DMS53 (cell line): ENCODE data around the gene UBFD1.
"Not testable (repeated sequence)": the region's sequence is repeated elsewhere in the genome, so short reads cannot be mapped to it uniquely, and the experiment has no call there.

Experiments used
- DNase-seq: peaks from one replicate; lab custom pipeline; 2025; lab: John Stamatoyannopoulos, UW

The UBFD1 gene

DNA sequence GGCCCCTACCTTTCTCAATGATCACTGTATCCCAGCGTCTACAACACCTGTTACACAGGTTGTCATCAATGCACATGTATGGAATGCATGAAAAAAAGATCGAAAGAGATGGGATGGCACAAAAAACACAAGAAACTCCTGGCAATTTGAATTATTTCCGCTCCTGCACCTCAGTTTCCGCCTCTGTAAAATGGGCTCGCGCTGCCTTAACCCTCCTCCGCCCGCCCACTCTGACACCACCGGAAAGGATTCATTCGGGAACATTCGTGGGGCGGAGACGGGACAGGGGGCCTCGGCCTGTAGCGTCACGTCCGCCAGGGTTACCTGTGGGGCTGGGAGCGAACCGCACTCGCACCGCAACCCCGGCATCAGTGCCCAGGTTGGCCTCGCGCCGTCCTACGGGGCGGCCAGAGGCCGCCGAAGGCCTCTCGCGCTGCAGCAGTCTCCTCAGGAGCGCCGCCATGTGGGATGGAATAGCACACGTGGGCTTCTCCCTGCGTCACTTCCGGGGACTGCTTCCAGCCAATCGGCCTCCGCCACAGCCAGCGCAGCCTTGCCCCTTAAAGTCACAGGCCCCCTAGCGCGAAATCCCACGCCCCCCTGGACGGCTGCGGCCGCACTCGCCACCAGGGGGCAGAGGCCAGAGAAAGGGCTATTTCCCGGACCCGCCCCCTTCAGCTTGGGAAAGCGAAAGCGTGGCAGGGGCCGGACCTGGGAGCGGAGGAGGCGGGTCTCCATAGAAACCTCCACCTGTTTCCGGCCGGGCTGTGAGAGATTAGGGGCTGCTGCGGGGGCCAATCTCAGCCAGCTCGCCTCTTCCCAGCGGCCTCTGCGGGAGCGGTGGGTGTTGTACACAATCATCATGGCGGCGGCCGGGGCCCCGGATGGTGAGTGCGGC is at the start of gene UBFD1, which contains the start of gene EARS2:
Gene UBFD1, plus strand, starts transcription at position 847 of the 898 bp plus-strand sequence. Its CDS starts 16 bp downstream, at position 863.
Gene EARS2, minus strand, starts transcription at position 470 of the 898 bp plus-strand sequence. Its CDS starts 7 bp downstream, at position 463.
- peak; percentile 98 for DNase-seq

DNA sequence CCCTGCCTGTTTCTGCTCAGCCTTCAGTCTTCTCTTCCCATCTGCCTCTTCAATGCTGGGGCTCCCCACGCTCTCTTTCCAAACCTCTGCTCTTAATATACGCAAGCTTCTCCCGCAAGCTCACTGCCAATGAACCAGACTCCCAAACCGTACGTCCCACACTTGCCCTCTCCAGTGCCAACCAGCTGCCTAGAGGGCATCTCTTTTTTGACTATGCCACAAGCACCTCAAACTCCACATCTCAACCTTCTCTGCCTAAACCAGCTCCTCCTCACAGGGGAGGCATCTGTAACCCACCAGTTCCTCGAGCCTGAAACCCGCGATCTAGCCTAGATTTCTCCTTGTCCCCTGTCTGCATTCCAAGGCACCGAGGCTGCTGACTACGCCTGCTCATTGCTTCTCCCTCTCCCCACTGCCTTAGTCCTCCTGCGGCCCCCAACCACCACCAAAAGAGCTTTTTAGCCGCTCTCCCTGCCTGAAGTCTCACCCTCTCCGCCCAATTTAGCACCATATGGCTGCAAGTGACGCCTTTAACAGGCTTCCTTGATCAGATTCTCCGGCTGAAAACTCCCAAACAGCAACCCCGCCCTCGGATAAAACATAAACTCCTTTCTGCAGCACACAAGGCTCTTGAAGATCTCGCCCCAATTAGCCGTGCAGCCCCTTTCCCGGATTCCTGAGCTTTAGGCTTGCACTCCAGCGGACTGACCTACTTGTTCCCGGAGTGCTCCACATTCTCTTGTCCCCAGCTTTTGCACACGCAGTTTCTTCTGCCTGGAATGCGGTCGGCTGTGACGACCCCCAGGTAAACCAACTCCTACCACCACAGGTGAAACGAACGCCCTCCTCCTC is 48.7 kb upstream of the UBFD1 start:
- DNase-seq, result peak; percentile 26

DNA sequence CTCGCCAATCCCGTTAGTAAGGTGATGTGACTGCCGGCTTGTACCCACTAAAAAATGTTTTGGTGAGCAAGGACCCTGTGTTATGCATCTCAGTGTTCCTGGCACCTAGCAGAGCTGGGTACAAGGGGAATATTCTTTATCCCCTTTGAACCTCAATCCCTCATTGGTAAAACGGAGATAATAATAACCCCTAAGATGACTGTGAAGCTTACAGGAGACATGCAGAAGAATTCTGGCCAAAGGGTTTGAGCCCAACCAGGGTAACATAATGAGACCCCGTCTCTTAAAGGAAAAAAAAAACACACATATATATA is 48.1 kb upstream of the UBFD1 start:
- DNase-seq, result peak; percentile 28

GRCh38 chr16:23509782-23510163 is 47.8 kb upstream of the UBFD1 start:
- peak; percentile 50 for DNase-seq

DNA sequence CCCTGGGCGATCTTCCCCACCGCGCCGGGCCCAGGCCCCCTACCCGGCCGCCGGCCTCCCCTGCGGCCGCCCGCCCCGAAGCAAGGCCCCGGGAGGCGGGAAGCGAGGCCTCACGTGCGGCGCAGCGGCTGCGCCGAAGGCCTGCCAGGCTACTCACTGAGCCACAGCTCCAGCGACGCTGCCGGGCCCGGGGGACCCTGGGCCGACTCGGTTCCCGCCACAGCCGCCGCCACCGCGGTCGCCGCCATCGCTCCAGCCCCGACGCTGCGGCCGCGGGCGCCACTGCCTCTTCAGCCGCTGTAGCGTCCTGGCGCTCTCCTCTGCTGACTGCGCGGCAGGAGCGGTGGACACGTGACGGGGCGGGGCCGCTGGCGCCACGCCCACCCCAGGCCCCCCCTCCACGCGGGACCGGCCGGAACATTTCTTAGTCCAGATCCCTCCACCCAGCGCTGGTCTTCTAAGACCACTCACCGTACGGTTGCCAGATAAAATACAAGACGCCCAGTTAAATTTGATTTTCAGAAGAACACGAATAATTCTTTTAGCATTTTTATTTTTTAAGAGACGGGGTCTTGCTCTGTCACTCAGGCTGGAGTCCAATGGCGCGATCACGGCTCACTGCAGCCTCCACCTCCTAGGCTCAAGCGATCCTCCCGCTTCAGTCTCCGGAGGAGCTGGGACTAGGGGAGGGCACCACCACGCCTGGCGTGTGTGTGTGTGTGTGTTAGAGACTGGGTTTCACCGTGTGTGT is 47.2 kb upstream of the UBFD1 start, which contains the start of gene GGA2:
Gene GGA2, minus strand, starts transcription at position 331 of the 751 bp plus-strand sequence. Its CDS starts 83 bp downstream, at position 248.
- DNase-seq, result peak; percentile 85

DNA sequence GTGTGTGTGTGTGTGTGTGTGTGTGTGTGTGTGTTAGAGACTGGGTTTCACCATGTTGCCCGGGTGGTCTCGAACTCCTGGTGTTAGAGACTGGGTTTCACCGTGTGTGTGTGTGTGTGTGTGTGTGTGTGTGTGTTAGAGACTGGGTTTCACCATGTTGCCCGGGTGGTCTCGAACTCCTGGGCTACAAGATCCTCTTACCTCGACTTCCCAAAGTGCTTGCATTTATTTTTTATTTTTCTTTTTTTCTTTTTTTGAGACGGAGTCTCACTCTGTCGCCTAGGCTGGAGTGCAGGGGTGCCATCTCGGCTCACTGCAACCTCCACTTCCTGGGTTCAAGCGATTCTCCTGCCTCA is 46.6 kb upstream of the UBFD1 start:
- not testable (repeated sequence) for DNase-seq

DNA sequence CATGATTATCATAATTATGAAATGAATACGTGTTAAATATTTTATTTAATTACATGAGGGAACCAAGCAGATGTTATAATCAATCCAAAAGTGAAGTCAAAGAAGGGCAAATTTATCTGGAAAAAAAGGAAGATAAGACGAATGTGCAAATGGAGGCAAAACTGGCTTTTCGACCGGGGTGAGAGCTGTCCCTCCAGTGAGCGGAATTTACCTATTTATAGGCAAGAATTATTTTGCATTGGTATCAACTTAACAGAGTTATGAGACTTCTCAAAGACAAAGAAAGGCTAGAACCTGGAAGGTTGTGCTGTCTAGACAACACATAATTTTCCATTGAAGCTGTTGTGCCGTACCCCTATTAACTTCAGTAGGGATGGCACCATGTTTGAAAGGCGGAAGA is 45.8 kb upstream of the UBFD1 start:
- no peak for DNase-seq

DNA sequence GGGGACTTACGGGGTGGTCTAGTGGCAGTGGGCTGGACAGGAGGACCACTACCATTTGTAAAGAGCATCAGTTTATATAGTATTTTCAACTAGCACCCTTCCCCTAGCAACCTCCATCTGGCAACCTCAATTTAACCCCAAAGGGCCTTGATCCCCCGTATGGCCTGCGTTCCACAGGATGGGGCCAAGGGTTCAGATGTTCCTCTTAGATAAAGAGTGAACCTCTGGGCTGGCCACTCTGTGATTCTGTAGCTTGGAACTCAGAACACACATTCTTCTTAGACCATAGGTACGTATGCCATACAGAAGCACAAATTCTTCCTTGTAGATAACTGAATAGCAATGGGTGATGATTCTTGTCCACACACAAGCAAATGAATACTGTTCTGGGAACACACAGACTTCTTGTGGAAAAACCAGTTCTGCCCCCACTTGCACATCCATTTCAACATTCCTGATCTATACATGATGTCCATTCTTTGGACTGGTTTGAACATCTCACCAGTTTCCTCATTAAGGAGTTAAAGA is 45.3 kb upstream of the UBFD1 start:
- peak; percentile 7 for DNase-seq

DNA sequence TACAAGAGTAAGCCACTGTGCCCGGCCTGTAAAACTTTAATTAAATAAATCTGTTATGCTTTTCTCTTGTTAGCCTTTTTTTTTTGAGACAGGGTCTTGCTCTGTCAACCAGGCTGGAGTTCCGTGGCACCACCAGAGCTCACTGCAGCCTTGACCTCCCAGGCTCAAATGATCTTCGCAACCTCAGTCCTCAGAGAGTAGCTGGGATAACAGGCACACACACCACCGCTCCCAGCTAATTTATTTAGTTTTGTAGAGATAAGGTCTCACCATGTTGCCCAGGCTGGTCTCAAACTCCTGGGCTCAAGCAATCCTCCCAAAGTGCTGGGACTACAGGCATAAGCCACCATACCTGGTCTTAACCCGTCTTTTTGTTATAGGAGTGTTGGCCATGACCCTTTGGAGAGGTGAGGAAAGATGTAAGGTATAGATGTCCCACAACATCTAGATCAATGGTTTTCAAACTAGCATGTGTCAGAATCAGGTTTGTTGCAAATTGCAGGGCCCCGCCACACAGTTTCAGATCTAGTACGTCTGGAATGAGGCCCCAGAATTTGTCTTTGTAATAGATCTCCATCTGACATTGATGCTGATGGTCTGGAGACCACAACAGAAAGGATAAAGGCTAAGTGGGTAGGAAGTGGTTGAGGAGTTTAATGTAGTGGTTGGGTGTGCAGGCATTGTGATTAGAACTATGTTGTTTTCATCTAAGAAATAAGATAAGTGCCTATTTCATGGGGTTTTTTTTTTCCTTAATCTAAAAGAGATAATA is 43.0 kb upstream of the UBFD1 start:
- no peak for DNase-seq

DNA sequence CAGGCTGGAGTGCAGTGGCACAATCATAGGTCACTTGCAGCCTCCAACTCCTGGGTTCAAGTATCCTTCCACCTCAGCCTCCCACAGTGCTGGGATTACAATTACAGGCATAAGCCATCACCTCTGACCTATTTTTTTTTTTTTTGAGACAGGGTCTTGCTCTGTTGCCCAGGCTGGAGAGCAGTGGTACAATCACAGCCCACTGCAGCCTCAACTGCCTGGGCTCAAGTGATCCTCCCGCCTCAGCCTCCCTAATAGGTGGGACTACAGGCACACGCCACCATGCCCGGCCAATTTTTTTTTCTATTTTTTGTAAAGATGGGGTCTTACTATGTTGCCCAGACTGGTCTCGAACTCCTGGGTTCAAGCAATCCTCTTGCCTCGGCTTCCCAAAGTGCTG is 41.6 kb upstream of the UBFD1 start:
- DNase-seq, result no peak

DNA sequence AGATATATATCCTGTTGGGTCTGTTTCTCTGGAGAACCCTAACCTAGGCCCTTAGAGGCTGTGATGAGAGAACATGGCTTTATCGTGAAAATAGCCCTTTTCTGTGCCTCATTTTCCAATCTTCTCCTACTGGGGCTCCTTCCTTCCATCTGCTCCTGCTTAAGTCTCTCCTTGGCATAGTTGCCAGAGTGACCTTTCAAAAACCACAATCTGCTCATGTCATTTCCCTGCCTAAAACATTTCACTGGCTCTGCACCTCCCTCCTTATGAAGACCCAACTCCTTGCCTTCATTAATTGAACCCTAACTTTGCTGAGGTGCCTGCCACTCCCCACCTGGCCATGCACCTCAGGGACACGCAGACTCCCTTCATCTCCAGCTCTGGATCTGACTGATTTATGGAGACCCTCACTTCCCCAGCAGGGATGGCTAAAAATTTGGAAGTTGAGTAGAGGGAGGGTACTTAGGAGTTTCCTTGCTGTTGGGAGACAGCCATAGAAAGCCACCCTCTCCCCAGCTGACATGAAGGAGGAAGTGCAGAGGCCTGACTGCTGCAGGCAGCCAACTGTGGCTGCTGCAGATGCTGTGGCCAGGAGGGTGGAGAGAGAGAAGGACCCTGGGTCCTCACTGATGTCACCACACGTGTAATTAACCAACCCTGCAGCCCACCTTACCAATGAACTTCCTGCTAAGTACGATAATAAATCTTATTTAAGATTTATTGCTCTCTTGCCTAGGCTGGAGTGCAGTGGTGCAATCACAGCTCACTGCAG is 41.0 kb upstream of the UBFD1 start:
- no peak for DNase-seq

DNA sequence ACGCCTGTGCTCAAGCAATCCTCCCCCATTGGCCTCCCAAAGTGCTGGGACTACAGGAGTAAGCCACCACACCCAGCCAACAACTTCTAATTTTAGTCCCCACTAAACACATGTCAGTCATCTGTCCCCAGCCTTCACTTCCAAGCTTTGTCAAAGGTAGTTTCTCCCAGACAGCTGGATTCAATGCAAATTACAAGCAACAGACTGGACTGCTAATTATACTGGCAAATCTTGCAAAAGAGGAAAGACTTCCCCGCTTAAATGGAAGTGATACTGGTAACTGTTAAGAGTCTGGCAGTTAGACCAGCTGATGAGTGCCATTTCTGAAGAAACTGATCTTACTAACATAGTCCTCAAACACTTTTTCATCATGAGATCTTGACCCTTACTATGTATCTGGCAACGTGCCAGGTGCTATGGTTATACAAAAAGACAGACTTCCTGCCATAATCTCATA is 39.1 kb upstream of the UBFD1 start:
- DNase-seq, result peak; percentile 9

DNA sequence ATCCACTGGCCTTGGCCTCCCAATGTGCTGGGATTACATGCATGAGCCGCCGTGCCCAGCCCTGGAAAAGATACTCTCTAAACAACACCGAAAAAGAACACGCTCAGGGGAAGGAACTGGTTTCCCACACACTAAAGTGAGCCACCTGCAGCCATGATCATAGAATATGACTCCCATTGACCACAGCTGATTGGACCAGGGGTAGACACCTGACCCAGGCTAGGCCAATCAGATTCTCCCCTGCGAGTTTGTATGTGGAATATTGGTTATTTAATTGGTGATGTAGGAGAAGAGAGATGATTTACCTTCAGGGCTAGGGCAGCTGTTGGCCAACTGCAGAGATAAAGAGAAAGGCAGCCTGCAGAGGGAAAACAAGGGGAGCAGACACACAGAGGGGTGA is 38.2 kb upstream of the UBFD1 start:
- DNase-seq, result no peak

DNA sequence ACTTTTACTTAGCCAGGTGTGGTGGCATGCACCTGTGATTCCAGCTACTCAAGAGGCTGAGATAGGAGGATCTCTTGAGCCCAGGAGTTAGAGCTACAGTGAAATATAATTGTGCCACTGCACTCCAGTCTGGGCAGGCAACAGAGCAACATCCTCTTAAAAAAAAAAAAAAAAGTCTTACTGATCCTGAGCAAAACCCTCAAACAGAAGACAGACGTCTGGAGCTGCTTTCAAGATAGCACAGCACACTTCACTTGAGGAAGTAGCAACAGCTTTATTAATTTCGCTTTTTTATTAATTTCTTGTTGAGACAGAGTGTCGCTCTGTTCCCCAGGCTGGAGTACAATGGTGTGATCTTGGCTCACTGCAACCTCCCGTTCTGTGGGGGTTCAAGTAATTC is 37.0 kb upstream of the UBFD1 start:
- no peak for DNase-seq

- DNase-seq, result no peak
These were observed 36.3 kb upstream of the UBFD1 start for GRCh38 chr16:23521037-23521743.

DNA sequence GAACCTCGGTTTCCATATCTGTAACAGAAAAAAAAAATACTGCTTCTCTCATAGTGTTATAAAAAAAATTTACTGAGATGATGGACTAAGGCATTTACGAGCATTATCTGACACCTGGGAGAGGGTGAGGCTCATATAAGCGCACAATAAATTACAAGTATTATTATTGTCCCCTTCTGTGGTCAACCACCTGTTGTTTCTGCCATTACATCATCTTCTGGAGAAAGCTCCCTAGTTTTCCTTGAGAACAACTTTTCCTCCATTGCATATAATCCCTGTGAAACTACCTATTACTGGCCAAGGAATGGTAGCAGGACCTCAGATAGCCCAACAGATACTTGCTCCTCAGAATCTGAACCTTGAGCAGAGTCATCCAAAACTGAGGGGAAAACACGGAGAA is 35.6 kb upstream of the UBFD1 start:
- no peak for DNase-seq

DNA sequence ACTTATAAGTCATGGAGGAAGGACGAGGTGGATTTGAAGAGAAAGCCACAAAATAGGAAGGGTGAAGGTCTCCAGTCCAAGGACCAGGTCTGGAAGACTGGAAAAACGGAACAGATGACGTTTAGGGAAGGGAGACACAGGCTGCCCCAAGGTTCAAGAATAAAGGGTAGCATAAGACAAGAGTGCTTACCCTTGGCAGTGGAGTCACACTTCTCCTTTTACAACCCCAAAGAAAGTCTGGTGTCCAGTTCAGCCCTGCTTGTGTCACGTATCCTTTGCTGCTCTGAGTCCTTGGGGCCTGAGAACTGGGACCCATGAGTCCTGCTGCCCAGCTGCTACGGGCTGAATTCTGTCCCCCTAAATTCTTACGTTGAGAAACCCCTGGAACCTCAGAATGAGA is 34.2 kb upstream of the UBFD1 start:
- DNase-seq, result no peak

GRCh38 chr16:23523876-23524385 is 33.6 kb upstream of the UBFD1 start:
- DNase-seq, result no peak

- no peak for DNase-seq
These were observed 32.6 kb upstream of the UBFD1 start for GRCh38 chr16:23524886-23525285.
